Peyer's patch (tissue), 4 donors: ENCODE results near the gene CITED4. TPM values are rescaled to one million over a fixed set of nuclear protein-coding genes. Genes with fewer than 3 reads are reported as not detected.
A peak's percentile ranks its signal among the peaks of the same experiment; 100 is the strongest.

Source experiments
- DNase-seq, 3 donors: peaks; one replicate each; pipeline ENCODE4 v3.0.0-alpha.2; 2017 to 2019
- H3K27ac ChIP-seq, 4 donors: fragments of 200-600 bp; sonication (generic); one replicate each; pipeline ENCODE4 v1.5.1; 2016 to 2019
- H3K27me3 ChIP-seq, 2 donors: fragments of 200-600 bp; sonication (generic); one replicate each; pipeline ENCODE4 v1.5.1; 2019
- H3K36me3 ChIP-seq, 3 donors: fragments of 200-600 bp; sonication (generic); one replicate each; pipeline ENCODE4 v1.5.1; 2016 to 2019
- H3K4me1 ChIP-seq, 4 donors: fragments of 200-600 bp; sonication (generic); one replicate each; pipeline ENCODE4 v1.5.1; 2016 to 2019
- H3K4me3 ChIP-seq, 4 donors: fragments of 200-600 bp; sonication (generic); 1 replicate in 3 of 4; 2 replicates in 1 of 4; pipeline ENCODE4 v1.5.1; 2016 to 2019; ENCODE audit warnings: mild to moderate bottlenecking in 1 of 4
- H3K9me3 ChIP-seq, 4 donors: fragments of 200-600 bp; sonication (generic); one replicate each; pipeline ENCODE4 v1.5.1; 2016 to 2019; ENCODE audit warnings: mild to moderate bottlenecking in 1 of 4
- POLR2A ChIP-seq, 2 donors: fragments of 450-650 bp; IDR thresholded peaks; one replicate each; pipeline ENCODE4 v1.5.1; 2017; ENCODE audit warnings: antibody characterized with exemption in 2 of 2, mild to moderate bottlenecking in 2 of 2, moderate library complexity in 2 of 2
- total RNA-seq, 4 donors: library from RNA; depleted of rRNA; stranded (reverse); fragments of >200 nt; gene quantifications; one replicate each; pipeline ENCODE4 v1.1.0, GENCODE V29; 2016
- TF ChIP-seq, protein P1 (sequence below), 6 experiments: fragments of 450-650 bp in 4 of 6; fragments of 200-600 bp in 2 of 6; sonication (generic) in 1 of 6; IDR thresholded peaks; one replicate each; pipeline ENCODE4 v1.5.1; 2017 to 2019; ENCODE audit warnings: antibody characterized with exemption in 6 of 6, mild to moderate bottlenecking in 3 of 6, moderate library complexity in 1 of 6

Gene CITED4
- total RNA-seq, 4 donors from 2014 or later, result 2.0 to 19.0 (median 2.3) TPM

DNA sequence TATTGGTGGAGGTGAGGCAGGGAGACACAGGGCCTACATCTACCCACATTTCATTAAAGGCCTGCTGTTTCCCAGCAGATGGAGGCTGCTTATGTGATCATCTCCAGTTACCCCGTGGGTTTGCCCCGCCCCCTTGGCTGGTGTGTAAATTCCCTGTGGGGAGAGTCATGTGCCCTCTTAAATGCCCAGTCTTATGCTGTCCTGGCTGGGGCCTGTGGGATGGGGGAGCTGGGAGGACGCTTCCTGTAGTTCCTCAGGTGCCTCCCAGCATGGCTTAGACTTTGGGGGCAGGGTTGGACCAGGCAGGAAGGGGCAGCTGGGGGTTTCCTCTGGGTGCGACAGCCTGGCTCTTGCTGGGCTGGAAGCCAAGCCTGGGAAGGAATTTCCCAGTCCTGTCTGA, 15.5 kb upstream of the CITED4 start:
- Histone ChIP-seq H3K36me3 (no peaks in the 10 kb centered on the region), H3K27ac (peak overlapping the region in 3 of 4 donors; percentile 2 to 35 (median 3)), H3K4me1 (peaks cover 0 to 6% (median 0%) of the 10 kb centered on the region in 4 donors), H3K9me3 (no peaks in the 10 kb centered on the region), H3K27me3 (no peaks in the 10 kb centered on the region), H3K4me3 (no peak overlapping the region)
- no peak for TF ChIP-seq POLR2A (IDR thresholded peaks at IDR 0.05)
- TF ChIP-seq, protein P1, sequence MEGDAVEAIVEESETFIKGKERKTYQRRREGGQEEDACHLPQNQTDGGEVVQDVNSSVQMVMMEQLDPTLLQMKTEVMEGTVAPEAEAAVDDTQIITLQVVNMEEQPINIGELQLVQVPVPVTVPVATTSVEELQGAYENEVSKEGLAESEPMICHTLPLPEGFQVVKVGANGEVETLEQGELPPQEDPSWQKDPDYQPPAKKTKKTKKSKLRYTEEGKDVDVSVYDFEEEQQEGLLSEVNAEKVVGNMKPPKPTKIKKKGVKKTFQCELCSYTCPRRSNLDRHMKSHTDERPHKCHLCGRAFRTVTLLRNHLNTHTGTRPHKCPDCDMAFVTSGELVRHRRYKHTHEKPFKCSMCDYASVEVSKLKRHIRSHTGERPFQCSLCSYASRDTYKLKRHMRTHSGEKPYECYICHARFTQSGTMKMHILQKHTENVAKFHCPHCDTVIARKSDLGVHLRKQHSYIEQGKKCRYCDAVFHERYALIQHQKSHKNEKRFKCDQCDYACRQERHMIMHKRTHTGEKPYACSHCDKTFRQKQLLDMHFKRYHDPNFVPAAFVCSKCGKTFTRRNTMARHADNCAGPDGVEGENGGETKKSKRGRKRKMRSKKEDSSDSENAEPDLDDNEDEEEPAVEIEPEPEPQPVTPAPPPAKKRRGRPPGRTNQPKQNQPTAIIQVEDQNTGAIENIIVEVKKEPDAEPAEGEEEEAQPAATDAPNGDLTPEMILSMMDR (IDR thresholded peaks at IDR 0.05), result no peak
- DNase-seq, result peak in 1 of 3 donors; percentile 53

DNA sequence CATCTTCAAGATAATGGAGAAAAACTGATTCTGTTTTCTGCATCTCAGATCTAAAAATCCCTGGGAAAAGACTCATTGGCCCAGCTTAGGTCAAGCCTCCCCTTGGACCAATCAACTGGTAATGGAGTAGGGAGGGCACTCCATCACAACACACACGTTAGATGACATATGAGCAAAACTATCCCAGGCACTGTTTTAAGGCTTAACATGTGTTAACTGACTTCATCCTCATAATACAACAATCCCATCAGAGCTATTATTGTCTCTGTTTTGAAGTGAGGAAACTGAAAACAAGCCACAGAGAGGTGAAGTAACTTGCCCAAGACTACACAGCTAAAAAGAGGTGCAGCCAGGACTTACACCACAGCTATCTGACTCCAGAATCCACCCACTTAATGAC, 14.7 kb upstream of the CITED4 start:
- no peak for DNase-seq

DNA sequence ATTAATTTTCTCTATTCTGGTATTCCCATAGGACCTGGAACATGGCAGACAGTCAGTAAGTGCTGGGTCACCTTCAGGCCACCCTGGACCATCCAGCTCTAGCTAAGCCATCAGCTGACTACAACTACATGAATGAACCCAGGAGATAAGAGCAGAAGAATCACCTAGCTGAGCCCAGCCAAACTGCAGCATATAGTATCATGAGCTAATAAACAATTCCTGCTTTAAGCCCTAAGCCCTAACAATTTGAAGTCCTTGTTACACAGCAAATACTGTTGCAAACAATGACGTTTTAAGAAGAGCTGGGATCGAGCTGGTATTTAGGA, 14.2 kb upstream of the CITED4 start:
- Histone ChIP-seq H3K9me3 (no peaks in the 10 kb centered on the region), H3K4me1 (peaks cover 0 to 6% (median 0%) of the 10 kb centered on the region in 4 donors), H3K4me3 (no peak overlapping the region), H3K27me3 (no peaks in the 10 kb centered on the region), H3K27ac (no peak overlapping the region), H3K36me3 (no peaks in the 10 kb centered on the region)
- no peak for DNase-seq
- TF ChIP-seq POLR2A (IDR thresholded peaks at IDR 0.05), result no peak
- TF ChIP-seq, protein P1 (IDR thresholded peaks at IDR 0.05), result no peak

More for the DNA sequence above, 14.7 kb upstream of the CITED4 start:
- TF ChIP-seq, protein P1 (IDR thresholded peaks at IDR 0.05), result no peak
- no peak for TF ChIP-seq POLR2A (IDR thresholded peaks at IDR 0.05)
- Histone ChIP-seq H3K27ac (peak overlapping the region in 2 of 4 donors; percentile 2 to 35), H3K4me1 (peaks cover 0 to 6% (median 0%) of the 10 kb centered on the region in 4 donors), H3K27me3 (no peaks in the 10 kb centered on the region), H3K36me3 (no peaks in the 10 kb centered on the region), H3K4me3 (no peak overlapping the region), H3K9me3 (no peaks in the 10 kb centered on the region)

DNA sequence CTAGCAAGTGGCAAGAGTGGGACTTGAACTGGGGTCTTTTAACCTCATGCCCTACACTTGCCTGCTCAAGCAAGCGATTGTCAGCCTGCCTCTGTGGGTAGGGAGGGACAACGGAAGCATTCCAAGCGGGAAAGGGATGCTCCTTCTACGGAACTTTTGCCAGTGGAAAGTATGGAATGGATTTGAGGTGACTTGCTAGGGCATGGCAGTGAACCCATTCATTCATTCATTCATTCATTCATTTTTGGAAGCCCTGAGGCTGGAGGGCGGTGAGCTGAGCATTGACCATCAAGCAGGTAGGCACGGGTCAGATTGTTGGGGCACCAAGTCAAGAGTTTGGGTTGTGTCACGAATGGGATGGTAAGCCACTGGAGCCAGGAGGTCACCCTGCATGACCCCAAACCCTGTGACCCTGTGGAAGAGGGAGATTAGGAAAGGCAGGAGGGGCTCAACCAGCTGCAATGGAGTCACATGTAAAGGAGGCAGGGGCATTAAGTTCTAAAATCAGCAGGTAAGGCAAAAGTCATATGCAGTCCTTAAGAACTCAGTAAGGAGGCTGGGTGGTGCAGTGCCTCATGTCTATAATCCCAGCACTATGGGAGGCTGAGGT, 11.8 kb upstream of the CITED4 start:
- Histone ChIP-seq H3K4me3 (no peak overlapping the region), H3K27ac (no peak overlapping the region), H3K36me3 (no peaks in the 10 kb centered on the region), H3K9me3 (no peaks in the 10 kb centered on the region), H3K4me1 (peaks cover 0 to 6% (median 0%) of the 10 kb centered on the region in 4 donors), H3K27me3 (no peaks in the 10 kb centered on the region)
- TF ChIP-seq POLR2A (IDR thresholded peaks at IDR 0.05), result no peak
- TF ChIP-seq, protein P1 (IDR thresholded peaks at IDR 0.05), result no peak
- DNase-seq, result no peak

DNA sequence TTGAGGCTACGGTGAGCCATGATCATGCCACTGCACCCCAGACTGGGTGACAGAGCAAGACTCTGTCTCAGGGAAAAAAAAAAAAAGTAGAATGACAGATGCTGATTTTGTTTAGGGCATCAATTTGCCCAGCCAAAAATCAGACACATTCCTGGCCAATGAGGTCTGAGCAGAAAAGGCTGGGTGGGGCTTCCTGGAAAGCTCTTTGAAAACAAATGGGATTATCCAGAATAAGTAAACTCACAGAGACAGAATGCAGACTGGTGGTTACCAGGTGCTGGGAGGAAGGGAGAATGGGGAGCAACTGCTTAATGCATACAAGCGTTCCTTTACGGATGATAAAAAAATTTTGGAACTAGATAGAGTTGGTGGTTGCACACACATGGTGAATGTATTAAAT, 10.1 kb upstream of the CITED4 start:
- no peak overlapping the region for H3K4me3 ChIP-seq
- DNase-seq, result no peak
- no peaks in the 10 kb centered on the region for H3K9me3 ChIP-seq
- H3K36me3 ChIP-seq, result no peaks in the 10 kb centered on the region
- H3K27me3 ChIP-seq, result no peaks in the 10 kb centered on the region
- H3K27ac ChIP-seq, result no peak overlapping the region
- no peak for TF ChIP-seq POLR2A (IDR thresholded peaks at IDR 0.05)
- TF ChIP-seq, protein P1 (IDR thresholded peaks at IDR 0.05), result no peak
- no peaks in the 10 kb centered on the region for H3K4me1 ChIP-seq
